ENCODE results near the gene GPAM. TPM values are rescaled to one million over a fixed set of nuclear protein-coding genes. Genes with fewer than 3 reads are reported as not detected.

Gene GPAM
- total RNA-seq, 2 experiments from 2014 or later = 7.5 to 13.0 TPM

DNA sequence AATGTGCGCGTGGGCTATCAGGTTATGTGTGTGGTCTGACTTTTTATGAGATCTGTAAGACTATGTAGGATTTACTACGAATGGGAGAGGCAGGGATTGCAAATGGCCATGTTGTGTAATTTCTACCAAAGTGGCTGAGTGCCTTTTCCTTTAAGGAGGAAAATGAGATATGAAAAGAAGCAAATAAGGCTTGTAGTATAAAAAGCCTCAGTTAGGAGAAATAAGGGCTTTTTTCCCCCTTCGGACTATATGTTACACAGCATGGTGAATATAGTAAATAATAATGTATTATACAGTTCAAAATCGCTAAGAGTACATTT lies 447 bp upstream of the GPAM start:
- ChIA-PET POLR2A (interaction anchor here (0.6 to 4.2 kb wide), 7 partner anchors 8 to 191 kb away, joined by 3 to 28 read pairs (median 4); no protein-coding TSS in a partner anchor), CTCF (ENCODE audit: unreplicated experiment) (no interaction called here)
- H4K20me1 ChIP-seq (ENCODE audit: insufficient read depth, low read length) = no peaks in the 10 kb centered on the region
- H3K36me3 ChIP-seq (ENCODE audit: insufficient read depth, low read length) = peaks cover 13% of the 10 kb centered on the region
- H3K79me2 ChIP-seq (ENCODE audit: insufficient read depth, low read depth, low read length) = peaks cover 6% of the 10 kb centered on the region; the same call in 1 of the 2 replicates
- intact Hi-C loops (cut with micrococcal nuclease; ENCODE audit: unreplicated experiment) = loop anchor here (5.0 kb wide), 3 partner anchors 193 to 768 kb away; partner anchors contain the start of genes TCF7L2, VTI1A and ZDHHC6
- TF ChIP-seq, protein P1, sequence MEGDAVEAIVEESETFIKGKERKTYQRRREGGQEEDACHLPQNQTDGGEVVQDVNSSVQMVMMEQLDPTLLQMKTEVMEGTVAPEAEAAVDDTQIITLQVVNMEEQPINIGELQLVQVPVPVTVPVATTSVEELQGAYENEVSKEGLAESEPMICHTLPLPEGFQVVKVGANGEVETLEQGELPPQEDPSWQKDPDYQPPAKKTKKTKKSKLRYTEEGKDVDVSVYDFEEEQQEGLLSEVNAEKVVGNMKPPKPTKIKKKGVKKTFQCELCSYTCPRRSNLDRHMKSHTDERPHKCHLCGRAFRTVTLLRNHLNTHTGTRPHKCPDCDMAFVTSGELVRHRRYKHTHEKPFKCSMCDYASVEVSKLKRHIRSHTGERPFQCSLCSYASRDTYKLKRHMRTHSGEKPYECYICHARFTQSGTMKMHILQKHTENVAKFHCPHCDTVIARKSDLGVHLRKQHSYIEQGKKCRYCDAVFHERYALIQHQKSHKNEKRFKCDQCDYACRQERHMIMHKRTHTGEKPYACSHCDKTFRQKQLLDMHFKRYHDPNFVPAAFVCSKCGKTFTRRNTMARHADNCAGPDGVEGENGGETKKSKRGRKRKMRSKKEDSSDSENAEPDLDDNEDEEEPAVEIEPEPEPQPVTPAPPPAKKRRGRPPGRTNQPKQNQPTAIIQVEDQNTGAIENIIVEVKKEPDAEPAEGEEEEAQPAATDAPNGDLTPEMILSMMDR (conservative IDR thresholded peaks at IDR 0.05; ENCODE audit: low read length) = no peak
- TF ChIP-seq EZH2phosphoT487 (IDR thresholded peaks at IDR 0.05; ENCODE audit: borderline replicate concordance, low read depth, low read length) = no peak
- BruUV-seq (replicated peaks) = TSS peak; percentile 98
- H3K4me1 ChIP-seq (ENCODE audit: insufficient read depth, low read length, poor library complexity, severe bottlenecking) = peaks cover 17% of the 10 kb centered on the region
- H3K9me3 ChIP-seq (ENCODE audit: low read length) = 0 out of 2 replicates have a peak, but pooled peaks cover 14% of the 10 kb centered on the region
- peak overlapping the region; percentile 94 for H3K4me3 ChIP-seq (ENCODE audit: low read depth, low read length, poor library complexity, severe bottlenecking)
- H2AFZ ChIP-seq (ENCODE audit: low read length) = peak overlapping the region; percentile 98
- no peak overlapping the region for H3K27ac ChIP-seq (ENCODE audit: low read depth, low read length, poor library complexity, severe bottlenecking)
- H3K4me2 ChIP-seq (ENCODE audit: low read length) = peak overlapping the region; percentile 83
- no peak for DNase-seq (ENCODE audit: low spot score)
- H3K9me2 ChIP-seq (ENCODE audit: insufficient read depth, low read length) = no peaks in the 10 kb centered on the region

DNA sequence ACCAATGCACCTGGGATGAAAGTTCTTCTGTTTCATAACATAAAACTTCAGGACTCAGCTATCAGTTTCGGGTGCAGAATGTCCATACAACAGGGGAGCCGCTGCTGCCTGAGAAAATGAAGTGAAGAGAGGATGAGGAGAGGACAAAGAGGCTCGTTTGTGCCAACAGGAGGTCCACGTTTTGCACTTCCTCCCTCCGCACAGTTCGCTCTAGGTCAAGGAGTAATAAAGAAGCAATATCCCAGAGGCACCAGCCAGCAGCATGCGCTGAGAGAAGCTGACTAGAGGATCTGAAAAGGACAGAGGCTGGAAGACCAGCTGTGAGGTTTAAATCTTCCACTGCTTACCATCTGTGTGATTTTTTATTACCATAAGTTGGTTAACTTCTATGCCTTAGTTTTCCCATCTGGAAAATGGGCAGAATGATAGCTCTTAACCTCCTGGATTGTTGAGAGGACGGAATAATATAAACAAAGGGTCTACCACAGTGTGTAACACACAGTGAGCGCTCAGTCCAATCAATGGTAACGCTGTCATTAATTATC lies 709 bp downstream of the GPAM start:
- no peak for DNase-seq (ENCODE audit: low spot score)
- ChIA-PET CTCF (ENCODE audit: unreplicated experiment) (interaction anchor here (1.0 to 1.2 kb wide), 2 partner anchors 12 to 44 kb away, joined by 3 read pairs; no protein-coding TSS in a partner anchor), POLR2A (interaction anchor here (0.6 to 4.2 kb wide), 7 partner anchors 8 to 294 kb away, joined by 3 to 28 read pairs (median 4); no protein-coding TSS in a partner anchor)
- peak overlapping the region; percentile 83 for H3K4me2 ChIP-seq (ENCODE audit: low read length)
- TF ChIP-seq, protein P1 (conservative IDR thresholded peaks at IDR 0.05; ENCODE audit: low read length) = no peak
- TF ChIP-seq EZH2phosphoT487 (IDR thresholded peaks at IDR 0.05; ENCODE audit: borderline replicate concordance, low read depth, low read length) = no peak
- H3K36me3 ChIP-seq (ENCODE audit: insufficient read depth, low read length) = peaks cover 22% of the 10 kb centered on the region
- H3K4me1 ChIP-seq (ENCODE audit: insufficient read depth, low read length, poor library complexity, severe bottlenecking) = peaks cover 17% of the 10 kb centered on the region
- H4K20me1 ChIP-seq (ENCODE audit: insufficient read depth, low read length) = no peaks in the 10 kb centered on the region
- H3K27ac ChIP-seq (ENCODE audit: low read depth, low read length, poor library complexity, severe bottlenecking) = no peak overlapping the region
- H3K9me3 ChIP-seq (ENCODE audit: low read length) = 0 out of 2 replicates have a peak, but pooled peaks cover 14% of the 10 kb centered on the region
- peaks cover 6% of the 10 kb centered on the region; the same call in 1 of the 2 replicates for H3K79me2 ChIP-seq (ENCODE audit: insufficient read depth, low read depth, low read length)
- BruUV-seq (replicated peaks) = no TSS peak
- H2AFZ ChIP-seq (ENCODE audit: low read length) = peak overlapping the region; percentile 98
- H3K4me3 ChIP-seq (ENCODE audit: low read depth, low read length, poor library complexity, severe bottlenecking) = peak overlapping the region; percentile 94
- intact Hi-C loops (cut with micrococcal nuclease; ENCODE audit: unreplicated experiment) = loop anchor here (5.0 kb wide), 3 partner anchors 194 to 769 kb away; partner anchors contain the start of genes TCF7L2, VTI1A and ZDHHC6
- H3K9me2 ChIP-seq (ENCODE audit: insufficient read depth, low read length) = no peaks in the 10 kb centered on the region

DNA sequence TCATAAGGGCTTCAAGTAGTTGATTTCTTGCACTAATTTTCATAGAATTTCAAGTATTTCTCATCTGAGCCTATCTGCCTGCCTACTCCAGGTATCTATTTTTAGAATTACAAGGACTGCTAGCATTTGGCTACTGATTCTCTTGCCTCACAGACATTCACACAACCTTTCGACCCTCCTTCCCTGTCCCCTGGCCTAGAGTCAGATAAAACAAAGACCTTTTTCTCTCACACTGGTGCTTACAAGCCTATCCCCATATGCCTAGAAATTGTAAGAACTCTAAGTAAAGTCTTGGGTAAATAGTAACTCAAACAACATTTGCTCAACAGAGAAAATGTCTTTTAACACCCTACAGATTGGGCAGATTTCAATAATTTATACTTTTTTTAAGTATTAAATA lies 6.3 kb downstream of the GPAM start:
- POLR2A ChIA-PET = interaction anchor here (1.4 kb wide), 1 partner anchor 18 kb away, joined by 3 read pairs; no protein-coding TSS in a partner anchor
- H3K4me2 ChIP-seq (ENCODE audit: low read length) = no peak overlapping the region
- H3K4me1 ChIP-seq (ENCODE audit: insufficient read depth, low read length, poor library complexity, severe bottlenecking) = peaks cover 5% of the 10 kb centered on the region
- H3K9me3 ChIP-seq (ENCODE audit: low read length) = no peaks in the 10 kb centered on the region
- no peak for TF ChIP-seq EZH2phosphoT487 (IDR thresholded peaks at IDR 0.05; ENCODE audit: borderline replicate concordance, low read depth, low read length)
- TF ChIP-seq, protein P1 (conservative IDR thresholded peaks at IDR 0.05; ENCODE audit: low read length) = no peak
- H3K4me3 ChIP-seq (ENCODE audit: low read depth, low read length, poor library complexity, severe bottlenecking) = no peak overlapping the region
- no peak overlapping the region for H2AFZ ChIP-seq (ENCODE audit: low read length)
- H3K79me2 ChIP-seq (ENCODE audit: insufficient read depth, low read depth, low read length) = no peaks in the 10 kb centered on the region
- H4K20me1 ChIP-seq (ENCODE audit: insufficient read depth, low read length) = no peaks in the 10 kb centered on the region
- no peak overlapping the region for H3K27ac ChIP-seq (ENCODE audit: low read depth, low read length, poor library complexity, severe bottlenecking)
- CTCF ChIA-PET (ENCODE audit: unreplicated experiment) = no interaction called here
- peaks cover 74% of the 10 kb centered on the region for H3K36me3 ChIP-seq (ENCODE audit: insufficient read depth, low read length)
- BruUV-seq (replicated peaks) = no TSS peak
- H3K9me2 ChIP-seq (ENCODE audit: insufficient read depth, low read length) = no peaks in the 10 kb centered on the region
- no peak for DNase-seq (ENCODE audit: low spot score)
- intact Hi-C loops (cut with micrococcal nuclease; ENCODE audit: unreplicated experiment) = no loop called here
